ENCODE results near the gene TPRG1L. TPM values are rescaled to one million over a fixed set of nuclear protein-coding genes. Genes with fewer than 3 reads are reported as not detected.
"Not testable (repeated sequence)": the region's sequence is repeated elsewhere in the genome, so short reads cannot be mapped to it uniquely, and the experiment has no call there.

The TPRG1L gene
- total RNA-seq, 4 donors from 2014 or later = 33.9 to 45.1 (median 40.0) TPM

DNA sequence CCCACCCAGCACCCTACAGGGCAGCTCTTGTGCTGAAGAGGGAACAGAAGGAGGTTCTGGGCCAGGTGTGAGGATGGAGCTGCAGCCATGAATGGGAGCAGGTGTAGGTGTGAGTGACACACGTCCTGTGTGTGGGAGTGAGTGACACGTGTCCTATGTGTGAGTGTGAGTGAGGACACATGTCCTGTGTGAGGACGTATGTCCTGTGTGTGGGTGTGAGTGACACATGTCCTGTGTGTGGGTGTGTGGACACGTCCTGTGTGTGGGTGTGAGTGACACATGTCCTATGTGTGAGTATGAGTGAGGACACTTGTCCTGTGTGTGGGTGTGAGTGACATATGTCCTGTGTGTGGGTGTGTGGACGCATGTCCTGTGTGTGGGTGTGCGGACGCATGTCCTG, 39.9 kb upstream of the TPRG1L start:
- 86 to 87% methylated on average over 7 of the region's 7 CpGs for WGBS, 2 donors
- no peaks in the 10 kb centered on the region for H3K9me3 ChIP-seq
- no peak overlapping the region for H3K4me3 ChIP-seq (replicated peaks in 1 of 3)
- no peaks in the 10 kb centered on the region for H3K36me3 ChIP-seq
- TF ChIP-seq POLR2A (IDR thresholded peaks at IDR 0.05) = no peak
- TF ChIP-seq, protein P1, sequence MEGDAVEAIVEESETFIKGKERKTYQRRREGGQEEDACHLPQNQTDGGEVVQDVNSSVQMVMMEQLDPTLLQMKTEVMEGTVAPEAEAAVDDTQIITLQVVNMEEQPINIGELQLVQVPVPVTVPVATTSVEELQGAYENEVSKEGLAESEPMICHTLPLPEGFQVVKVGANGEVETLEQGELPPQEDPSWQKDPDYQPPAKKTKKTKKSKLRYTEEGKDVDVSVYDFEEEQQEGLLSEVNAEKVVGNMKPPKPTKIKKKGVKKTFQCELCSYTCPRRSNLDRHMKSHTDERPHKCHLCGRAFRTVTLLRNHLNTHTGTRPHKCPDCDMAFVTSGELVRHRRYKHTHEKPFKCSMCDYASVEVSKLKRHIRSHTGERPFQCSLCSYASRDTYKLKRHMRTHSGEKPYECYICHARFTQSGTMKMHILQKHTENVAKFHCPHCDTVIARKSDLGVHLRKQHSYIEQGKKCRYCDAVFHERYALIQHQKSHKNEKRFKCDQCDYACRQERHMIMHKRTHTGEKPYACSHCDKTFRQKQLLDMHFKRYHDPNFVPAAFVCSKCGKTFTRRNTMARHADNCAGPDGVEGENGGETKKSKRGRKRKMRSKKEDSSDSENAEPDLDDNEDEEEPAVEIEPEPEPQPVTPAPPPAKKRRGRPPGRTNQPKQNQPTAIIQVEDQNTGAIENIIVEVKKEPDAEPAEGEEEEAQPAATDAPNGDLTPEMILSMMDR (IDR thresholded peaks at IDR 0.05) = no peak
- DNase-seq = no peak
- intact Hi-C loops (cut with DNase I) = no loop called here
- no peaks in the 10 kb centered on the region for H3K27me3 ChIP-seq
- no peak overlapping the region for H3K27ac ChIP-seq
- H3K4me1 ChIP-seq = peaks cover 1 to 2% of the 10 kb centered on the region in 2 donors

DNA sequence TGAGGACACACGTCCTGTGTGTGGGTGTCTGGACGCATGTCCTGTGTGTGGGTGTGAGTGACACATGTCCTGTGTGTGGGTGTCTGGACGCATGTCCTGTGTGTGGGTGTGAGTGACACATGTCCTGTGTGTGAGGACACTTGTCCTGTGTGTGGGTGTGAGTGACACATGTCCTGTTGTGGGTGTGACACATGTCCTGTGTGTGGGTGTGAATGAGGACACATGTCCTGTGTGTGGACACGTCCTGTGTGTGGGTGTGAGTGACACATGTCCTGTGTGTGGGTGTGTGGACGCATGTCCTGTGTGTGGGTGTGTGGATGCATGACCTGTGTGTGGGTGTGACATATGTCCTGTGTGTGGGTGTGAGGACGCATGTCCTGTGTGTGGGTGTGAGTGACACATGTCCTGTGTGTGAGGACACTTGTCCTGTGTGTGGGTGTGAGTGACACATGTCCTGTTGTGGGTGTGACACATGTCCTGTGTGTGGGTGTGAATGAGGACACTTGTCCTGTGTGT, 39.4 kb upstream of the TPRG1L start:
- H3K4me3 ChIP-seq (replicated peaks in 1 of 3); H3K9me3 ChIP-seq; H3K27ac ChIP-seq; H3K27me3 ChIP-seq; H3K4me1 ChIP-seq; intact Hi-C loops (cut with DNase I); H3K36me3 ChIP-seq; DNase-seq: not testable (repeated sequence)
- WGBS, 2 donors = 57 to 81% methylated on average over 6 of the region's 6 CpGs

DNA sequence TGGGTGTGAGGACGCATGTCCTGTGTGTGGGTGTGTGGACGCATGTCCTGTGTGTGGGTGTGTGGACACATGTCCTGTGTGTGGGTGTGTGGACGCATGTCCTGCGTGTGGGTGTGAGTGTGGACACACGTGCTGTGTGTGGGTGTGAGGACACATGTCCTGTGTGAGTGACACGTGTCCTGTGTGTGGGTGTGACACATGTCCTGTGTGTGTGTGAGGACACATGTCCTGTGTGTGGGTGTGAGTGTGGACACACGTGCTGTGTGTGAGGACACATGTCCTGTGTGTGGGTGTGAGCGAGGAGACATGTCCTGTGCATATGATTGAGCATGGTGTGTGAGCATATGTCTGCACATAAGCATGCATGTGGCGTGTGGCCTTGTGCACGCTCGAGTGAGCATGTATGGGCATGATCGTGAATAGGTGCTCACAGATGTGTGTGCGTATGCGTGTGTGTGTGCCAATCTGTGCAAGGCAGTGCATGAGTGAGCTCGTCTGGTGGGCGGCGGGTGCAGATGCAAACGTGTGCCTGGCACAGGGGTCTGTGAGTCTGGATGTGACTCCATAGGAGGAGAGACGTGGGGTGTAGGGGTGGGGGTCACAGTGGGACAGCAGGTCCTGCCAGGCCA, 38.8 kb upstream of the TPRG1L start:
- Histone ChIP-seq H3K4me1 (peaks cover 11 to 13% of the 10 kb centered on the region in 2 donors), H3K9me3 (no peaks in the 10 kb centered on the region), H3K36me3 (no peaks in the 10 kb centered on the region), H3K4me3 (replicated peaks in 1 of 3) (no peak overlapping the region), H3K27ac (no peak overlapping the region), H3K27me3 (no peaks in the 10 kb centered on the region)
- intact Hi-C loops (cut with DNase I) = no loop called here
- TF ChIP-seq, protein P1 (IDR thresholded peaks at IDR 0.05) = no peak
- TF ChIP-seq POLR2A (IDR thresholded peaks at IDR 0.05) = no peak
- no peak for DNase-seq
- WGBS, 2 donors = 85 to 88% methylated on average over 19 of the region's 19 CpGs

DNA sequence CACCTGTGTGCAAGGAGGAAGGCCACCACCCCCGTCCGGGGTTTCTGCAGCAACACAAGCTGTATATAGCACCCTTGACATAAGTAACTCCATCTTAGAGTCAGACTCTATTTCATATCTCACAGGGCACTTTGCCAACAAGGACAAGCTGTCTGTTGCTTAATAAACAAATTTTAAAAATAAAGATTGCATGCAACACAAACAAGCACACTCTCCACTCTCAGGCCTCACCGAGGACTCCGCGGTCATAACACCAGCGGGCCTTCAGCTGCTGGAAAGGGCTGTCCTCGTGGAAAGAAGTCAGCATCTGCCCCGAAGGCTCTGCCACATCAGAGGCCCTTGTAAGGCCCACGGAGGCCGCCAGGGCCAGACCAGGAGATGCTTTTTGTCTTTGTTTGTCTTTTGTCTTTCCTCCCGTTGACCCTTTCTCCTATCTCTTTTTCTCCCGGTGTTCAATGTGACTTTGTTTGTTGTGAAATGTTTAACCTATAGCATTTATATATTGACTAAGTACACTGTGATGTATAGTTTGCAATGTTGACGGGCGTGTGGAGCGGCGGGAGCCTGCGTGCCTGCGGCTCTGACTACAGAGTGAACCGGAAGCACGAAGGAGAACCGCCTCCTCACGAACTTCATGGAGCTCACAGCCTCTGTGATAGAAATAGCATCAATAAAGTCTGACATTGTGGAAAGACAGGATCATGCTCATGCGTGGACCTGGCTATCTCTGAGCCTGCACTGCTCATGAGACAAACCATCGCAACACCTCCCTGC, 37.6 kb upstream of the TPRG1L start:
- Histone ChIP-seq H3K9me3 (no peaks in the 10 kb centered on the region), H3K4me3 (replicated peaks in 1 of 3) (no peak overlapping the region), H3K4me1 (peaks cover 11 to 13% of the 10 kb centered on the region in 2 donors), H3K27me3 (no peaks in the 10 kb centered on the region), H3K27ac (no peak overlapping the region), H3K36me3 (no peaks in the 10 kb centered on the region)
- 85 to 91% methylated on average over 24 of the region's 24 CpGs for WGBS, 2 donors
- no peak for TF ChIP-seq POLR2A (IDR thresholded peaks at IDR 0.05)
- TF ChIP-seq, protein P1 (IDR thresholded peaks at IDR 0.05) = no peak
- intact Hi-C loops (cut with DNase I) = no loop called here
- no peak for DNase-seq

DNA sequence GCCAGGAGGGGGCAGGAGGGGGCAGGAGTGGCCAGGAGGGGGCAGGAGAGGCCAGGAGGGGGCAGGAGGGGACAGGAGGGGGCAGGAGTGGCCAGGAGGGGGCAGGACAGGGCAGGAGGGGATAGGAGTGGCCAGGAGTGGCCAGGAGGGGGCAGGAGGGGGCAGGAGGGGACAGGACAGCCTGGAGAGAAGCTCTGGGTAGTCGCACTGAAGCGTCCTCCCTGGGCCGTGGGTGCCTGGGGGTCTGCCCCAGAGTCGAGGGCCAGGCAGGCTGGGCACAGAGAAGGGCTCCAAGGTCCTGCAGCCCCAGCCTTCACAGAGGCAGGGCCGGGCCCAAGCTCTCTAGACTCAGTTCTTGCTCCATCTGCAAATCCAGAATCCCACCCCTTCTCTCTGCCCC, 36.4 kb upstream of the TPRG1L start:
- Histone ChIP-seq H3K36me3 (no peaks in the 10 kb centered on the region), H3K4me3 (replicated peaks in 1 of 3) (no peak overlapping the region), H3K4me1 (peaks cover 11 to 13% of the 10 kb centered on the region in 2 donors), H3K27ac (no peak overlapping the region), H3K27me3 (no peaks in the 10 kb centered on the region), H3K9me3 (no peaks in the 10 kb centered on the region)
- no peak for DNase-seq
- intact Hi-C loops (cut with DNase I) = no loop called here
- 82 to 86% methylated on average over 5 of the region's 5 CpGs for WGBS, 2 donors
- TF ChIP-seq, protein P1 (IDR thresholded peaks at IDR 0.05) = no peak
- TF ChIP-seq POLR2A (IDR thresholded peaks at IDR 0.05) = no peak
